T-helper 9 cell (primary cell): ENCODE results near the gene FAM156B.
"Not testable (repeated sequence)": the region's sequence is repeated elsewhere in the genome, so short reads cannot be mapped to it uniquely, and the experiment has no call there.

ENCODE experiments used
- DNase-seq: peaks from one replicate; pipeline ENCODE4 v3.0.0-alpha.2; 2020

Gene FAM156B

GRCh38 chrX:52930214-52930613, 33.1 kb downstream of the FAM156B start:
- not testable (repeated sequence) for DNase-seq

DNA sequence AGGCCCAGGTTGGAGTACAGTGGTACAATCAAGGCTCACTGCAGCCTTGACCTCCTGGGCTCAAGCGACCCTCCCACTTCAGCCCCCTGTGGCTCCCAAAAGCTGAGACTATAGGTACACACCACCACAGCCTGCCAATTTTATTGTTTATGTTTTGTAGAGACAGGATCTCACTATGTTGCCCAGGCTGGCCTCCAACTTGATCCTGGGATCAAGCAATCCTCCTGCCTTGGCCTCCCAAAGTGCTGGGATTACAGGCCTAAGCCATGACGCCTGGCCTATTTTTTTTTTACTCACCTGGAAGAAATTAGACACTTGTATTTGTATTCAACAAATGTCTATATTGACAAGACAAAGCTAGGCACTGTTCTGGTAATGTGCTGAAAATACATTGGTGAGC, 36.1 kb downstream of the FAM156B start:
- no peak for DNase-seq

DNA sequence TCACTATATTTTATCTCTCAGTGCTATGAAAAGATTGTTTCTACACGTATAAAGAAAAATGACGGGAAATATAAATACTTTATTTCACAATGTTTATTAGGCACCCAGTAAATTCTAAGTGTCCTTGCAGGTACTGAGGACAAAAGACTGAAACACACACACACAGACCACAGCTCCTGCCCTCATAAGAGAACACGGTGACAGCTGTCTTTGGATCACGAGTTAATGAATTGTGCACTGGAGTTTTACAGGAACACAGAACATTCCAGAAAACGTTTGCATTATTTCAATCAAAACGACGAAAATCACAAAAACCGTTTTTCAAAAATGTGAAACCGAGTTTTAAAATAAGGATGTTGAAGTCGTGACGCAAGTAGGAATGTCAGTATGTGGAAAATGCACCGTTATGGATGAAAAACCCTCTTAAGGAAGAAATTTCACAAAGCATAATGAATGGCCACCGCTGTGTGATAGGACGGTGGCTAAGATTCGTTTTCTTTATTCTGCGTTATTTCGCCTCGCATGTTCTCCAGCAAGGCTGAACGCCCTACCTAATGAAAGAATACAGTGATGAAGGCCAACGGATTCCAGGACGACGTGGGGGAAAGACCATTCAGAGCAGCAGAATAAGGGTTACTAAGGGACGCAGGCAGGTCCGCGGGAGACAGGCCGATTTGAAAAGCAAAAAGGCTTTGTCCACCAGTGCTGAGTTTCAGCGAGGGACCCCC, 37.0 kb downstream of the FAM156B start:
- DNase-seq: no peak

DNA sequence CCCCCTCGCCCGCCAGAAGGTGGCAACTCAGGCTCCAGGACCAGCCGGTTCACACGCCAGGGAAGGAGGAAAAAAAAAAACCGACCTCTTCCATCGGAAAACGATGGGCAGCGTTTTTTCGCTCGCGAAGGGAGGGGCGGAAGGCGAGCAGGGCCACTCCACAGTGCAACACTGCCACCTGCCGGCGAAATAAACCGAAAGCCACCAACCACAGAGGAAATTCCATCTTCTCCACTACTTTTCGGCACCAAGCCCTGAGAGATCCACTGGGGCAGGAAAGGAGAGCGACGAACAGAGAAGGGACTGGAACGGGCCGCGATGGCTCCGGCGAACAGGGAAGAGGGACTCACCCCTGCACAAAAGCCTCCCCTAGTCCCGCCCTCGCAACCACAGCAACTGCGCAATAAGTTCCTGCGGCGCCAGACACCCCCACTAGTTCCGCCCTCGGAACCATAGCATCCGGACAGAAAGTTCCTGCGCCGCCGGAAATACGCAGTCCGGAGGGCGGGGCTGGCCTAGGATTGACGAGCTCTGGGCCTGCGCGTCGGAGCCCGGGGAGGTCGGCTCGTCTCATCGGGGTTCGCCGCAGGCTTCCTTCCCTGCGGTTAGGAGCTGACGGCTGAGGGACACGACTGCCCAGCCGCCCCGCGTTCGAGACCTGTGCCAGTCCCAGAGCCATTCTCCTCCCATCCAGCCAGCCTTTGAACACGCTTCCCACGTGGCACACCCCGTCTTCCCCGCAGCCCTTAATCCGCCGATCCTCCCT, 37.8 kb downstream of the FAM156B start:
- DNase-seq: peak; percentile 99

- DNase-seq: not testable (repeated sequence)
Measured at GRCh38 chrX:52935470-52935784, 38.3 kb downstream of the FAM156B start.

DNA sequence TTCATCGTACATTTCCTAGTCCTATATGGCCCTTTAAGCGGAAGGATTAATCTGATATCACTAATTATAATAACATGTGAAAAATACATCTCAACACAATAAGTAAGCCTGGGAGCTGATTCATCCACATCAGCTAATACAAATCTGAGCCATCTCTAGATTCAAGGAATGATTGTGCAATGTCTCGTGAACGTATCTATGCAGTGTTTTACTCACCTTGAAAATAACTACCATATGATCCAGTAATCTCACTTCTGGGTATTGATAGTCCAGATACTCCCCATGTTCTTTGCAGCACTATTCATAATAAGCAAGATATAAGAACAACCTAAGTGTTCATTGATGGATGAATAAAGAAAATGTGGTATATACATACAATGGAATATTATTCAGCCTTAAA, 43.6 kb downstream of the FAM156B start:
- DNase-seq: not testable (repeated sequence)

- DNase-seq: not testable (repeated sequence)
Measured at GRCh38 chrX:52941728-52942127, 44.6 kb downstream of the FAM156B start.

- DNase-seq: not testable (repeated sequence)
Measured at GRCh38 chrX:52945838-52946494, 48.8 kb downstream of the FAM156B start.

DNA sequence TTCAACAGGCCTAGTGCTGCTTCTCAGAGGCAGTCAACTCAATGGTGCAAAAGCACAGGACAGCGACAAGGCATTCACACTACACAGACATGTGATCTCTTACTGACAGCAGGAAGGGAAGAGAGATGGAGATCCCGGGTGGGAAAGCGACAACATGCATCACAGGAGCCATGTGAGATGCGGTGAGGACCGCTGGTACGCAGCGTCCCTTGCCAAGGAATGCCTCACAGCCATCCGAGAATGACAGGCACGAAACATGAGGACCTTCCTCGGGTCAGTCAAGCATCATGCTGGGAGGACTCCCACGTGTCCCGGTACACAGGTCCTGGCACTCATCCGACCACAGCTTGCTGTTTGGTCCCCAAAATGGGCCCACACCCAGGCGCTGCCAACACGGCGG, 50.4 kb downstream of the FAM156B start:
- not testable (repeated sequence) for DNase-seq

DNA sequence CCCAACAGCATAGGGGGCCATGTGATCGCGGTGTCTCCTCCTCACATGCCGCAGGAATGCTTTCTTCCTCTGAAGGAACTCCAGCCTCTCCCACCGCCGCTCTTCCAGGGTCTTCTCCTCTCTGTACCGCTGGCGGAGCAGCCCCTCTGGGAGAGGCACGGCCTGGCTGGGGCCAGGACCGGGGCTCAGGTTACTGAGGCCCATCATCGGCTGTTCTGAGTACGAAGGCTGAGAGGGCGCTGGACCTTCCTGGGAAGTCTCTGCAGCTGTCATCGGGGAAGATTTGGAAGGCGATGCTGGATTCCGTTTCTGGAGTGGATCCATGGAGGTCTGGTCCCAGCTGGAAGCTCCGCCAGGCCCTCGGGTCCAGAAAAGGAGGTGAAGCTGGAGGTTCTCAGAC, 51.1 kb downstream of the FAM156B start:
- not testable (repeated sequence) for DNase-seq

DNA sequence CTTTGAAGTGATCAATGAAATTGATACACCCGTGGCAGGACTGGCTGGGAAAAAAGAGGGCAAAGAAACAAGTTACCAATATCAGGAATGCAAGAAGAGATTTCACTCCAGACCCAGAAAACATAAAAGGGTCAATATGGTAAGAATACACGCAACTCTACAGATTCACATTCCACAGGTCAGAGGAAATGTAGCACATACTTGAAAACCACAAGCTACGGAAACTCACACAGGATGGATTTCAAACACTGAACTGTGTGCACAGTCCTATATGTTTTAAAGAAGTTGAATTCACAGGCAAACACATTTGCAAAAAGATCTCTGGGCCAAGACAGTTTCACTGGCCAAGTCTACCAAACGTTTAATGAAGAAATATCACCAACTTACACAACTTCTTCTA, 52.2 kb downstream of the FAM156B start:
- not testable (repeated sequence) for DNase-seq

DNA sequence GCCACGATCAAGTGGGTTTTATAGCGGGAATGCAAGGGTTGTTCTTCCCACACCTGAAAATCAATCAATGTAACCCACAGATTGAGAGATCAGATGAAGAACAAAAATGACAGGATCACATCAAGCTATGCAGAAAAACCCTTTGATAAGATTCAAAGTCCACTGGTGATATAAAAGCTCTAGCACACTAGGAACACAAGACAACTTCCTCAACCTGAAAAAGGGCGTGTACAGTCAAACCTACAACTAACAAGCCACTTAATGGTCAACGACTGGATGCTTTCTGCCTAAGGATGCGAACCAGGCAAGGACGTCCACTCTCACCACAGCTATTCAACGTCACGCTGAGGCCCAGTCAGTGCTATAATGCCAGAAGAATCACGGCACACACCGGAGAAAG, 52.8 kb downstream of the FAM156B start:
- DNase-seq: not testable (repeated sequence)
